OCI-LY7 (cell line): ENCODE measurements around the gene NSG1.

ENCODE experiments used
- CTCF ChIP-seq: fragments of 200-600 bp; sonication (generic); conservative IDR thresholded peaks from 2 replicates; pipeline ENCODE4 v1.5.1; 2014; ENCODE audit warnings: mild to moderate bottlenecking, antibody characterized with exemption, low read length, moderate library complexity, mixed read lengths
- EZH2phosphoT487 ChIP-seq: fragments of 200-600 bp; sonication (generic); IDR thresholded peaks from 2 replicates; pipeline ENCODE4 v1.6.1; 2018; ENCODE audit warnings: low read depth, borderline replicate concordance, mild to moderate bottlenecking, mixed run types, antibody characterized with exemption, low read length, moderate library complexity, mixed read lengths

DNA sequence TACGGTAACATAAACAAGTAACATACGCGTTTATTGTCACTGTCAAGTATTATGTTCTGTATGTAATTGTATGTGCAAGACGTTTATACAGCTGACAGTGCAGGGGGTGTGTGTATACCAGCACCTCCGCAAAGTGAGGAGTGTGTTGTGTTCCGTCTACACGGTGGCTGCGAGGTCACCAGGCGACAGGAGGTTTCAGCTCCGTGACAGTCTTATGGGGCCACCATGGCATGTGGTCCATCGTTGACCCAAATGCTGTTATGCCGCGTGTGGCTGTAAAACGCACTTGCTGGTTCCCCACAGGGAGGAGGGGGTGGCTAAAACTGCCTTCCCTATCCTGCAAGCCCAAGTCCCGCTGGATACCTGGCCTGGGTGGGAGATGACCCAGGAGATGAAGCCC, 25.0 kb downstream of the NSG1 start:
- TF ChIP-seq EZH2phosphoT487 (no peak), CTCF (no peak)
